GM18517 (cell line): ENCODE data around the gene LHPP.

ENCODE experiments used
- ATAC-seq: cut with Tn5 transposase; IDR thresholded peaks from one replicate; pipeline ENCODE4 v1.9.1; 2021; ENCODE audit warnings: mild to moderate bottlenecking, moderate library complexity; ENCODE audit not compliant: unreplicated experiment

The LHPP gene

DNA sequence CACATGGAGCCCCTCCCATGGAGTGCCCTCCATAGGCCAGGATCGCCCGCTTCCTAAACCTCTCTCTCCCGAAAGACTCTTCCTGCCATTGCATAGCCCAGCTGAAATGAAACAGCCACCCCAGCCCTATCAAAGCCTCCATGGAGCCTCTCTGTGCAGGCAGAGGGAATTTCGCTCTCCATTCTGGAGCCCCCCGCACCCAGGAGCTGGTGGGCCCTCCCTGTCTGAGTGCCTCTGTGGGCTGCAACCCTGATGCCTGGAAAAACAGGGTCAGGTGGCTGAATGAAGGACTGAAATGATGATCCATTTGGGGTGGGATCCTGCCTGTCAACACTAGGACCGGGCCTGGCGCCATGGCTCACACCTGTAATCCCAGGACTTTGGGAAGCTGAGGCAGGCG lies 176.1 kb downstream of the LHPP start:
- no peak for ATAC-seq

DNA sequence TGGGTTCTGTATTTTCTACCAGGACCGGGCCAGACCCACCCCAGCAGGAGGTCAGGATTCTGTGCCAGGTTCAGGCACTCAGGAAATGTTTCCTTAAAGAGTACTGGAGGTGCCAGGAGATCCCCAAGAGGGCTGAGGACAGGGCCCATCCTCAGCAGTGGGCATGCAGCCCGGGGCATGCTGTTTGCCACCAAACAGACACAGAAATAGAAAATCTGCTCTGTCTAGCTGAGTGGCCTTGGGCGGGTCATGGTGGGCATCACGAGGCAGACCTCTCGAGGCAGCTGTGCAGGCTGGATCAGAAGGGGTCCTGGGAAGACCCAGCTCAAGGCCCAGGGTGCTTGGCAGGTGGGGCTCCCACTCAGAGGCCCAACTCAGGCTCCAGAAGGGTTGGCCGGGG lies 177.6 kb downstream of the LHPP start:
- no peak for ATAC-seq

- no peak for ATAC-seq
Measured at GRCh38 chr10:124639646-124640045, 178.0 kb downstream of the LHPP start.

GRCh38 chr10:124640056-124640455 lies 178.4 kb downstream of the LHPP start:
- ATAC-seq: no peak

GRCh38 chr10:124640538-124641231 lies 179.1 kb downstream of the LHPP start:
- peak; percentile 47 for ATAC-seq

DNA sequence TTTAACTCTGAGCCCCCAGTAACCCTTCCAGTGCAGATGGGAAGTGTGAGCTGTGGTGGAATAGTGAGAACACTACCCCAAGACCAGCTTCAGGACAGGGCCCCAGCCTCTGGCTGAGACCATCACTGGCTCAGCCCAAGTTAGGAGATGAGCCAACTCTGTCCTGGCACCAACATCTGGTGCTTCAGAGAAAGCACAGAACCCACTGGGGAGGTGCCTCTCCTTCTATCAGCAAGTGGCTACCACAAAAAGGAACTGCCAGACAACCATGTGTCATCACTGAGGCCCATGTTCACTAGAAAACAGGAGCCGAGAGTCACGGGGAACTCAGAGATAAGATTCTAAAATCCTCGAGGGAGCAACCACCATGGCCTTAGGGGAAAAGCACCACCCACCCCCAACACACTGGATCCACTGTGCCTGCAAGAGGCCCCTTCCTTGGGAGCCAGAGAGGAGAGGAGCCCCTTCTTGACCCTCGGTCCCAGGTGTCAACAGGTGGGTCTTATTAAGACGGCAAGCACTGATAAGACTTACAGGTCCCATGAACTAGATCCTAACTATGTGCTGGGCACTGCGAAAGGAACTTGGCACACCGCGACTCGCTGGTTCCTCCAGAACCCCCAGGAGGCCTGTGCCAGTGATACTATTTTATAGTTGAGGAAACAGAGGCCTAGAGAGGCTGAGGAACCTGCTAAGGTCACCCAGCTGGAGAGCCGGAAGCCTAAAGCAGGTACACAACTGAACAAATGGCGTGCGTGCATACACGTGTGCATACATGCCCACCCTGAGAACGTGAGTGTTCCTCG lies 179.9 kb downstream of the LHPP start:
- peak; percentile 69 for ATAC-seq

DNA sequence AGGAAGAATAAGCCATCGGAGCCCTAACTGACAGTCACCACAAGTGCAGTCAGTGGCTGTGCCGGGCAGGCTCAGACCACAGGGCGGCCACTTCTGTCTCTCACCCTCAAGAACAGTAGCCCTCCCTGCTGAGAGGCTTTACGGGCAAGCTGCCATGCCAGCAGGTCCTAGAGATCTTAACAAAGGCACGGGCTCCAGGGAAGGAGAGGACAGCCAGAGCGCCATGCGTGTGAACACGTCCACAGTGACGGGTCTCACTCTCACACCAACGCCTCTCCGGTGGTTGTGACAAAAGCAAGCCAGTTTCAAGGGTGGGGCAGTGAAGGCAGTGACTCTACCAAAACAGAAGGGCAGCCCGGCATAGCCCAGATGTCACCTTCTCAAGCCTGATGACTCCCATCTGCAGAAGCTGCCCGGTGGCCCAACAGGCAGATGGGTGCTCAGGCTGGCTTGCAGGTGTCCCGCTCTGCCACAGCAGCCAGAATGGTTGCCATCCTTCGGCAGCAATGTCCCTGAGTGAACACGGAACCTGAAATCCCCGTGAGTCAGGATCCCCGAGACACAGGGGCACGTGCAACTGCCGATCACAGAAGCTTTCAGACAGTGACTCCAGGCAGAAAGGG lies 180.6 kb downstream of the LHPP start:
- ATAC-seq: no peak

DNA sequence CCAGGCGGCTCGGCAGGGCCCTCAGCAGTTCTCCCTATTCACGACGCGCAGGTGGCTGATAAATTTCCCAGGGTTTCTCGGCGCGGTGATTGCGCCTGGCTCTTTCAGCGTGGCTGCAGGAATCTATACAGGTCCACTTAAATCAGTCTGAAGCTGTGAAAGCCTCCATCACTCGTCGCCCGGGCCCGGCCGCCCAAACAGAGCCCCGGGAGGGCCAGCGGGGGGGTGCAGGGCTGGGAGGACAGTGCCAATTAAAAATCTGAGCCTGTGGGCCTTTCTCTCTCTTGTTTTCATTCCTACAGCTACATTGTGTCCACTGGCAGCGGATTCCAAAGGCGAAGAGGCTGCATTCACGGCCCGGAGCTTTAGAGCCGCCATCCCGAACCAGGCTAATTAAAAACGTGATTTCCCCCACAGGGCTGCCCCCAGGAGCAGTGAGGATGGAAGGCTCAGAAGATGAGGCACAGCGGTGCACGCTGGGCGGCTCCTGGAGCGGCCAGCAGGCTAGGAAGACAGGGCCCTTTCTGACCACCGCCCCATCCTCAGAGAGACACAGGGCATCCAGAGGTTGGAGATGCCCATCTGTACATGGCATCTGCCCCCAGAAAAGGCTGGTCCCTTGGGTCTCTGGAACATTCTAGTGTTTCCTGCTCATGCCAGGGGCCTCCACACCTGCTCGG lies 181.8 kb downstream of the LHPP start:
- ATAC-seq: no peak

- no peak for ATAC-seq
Measured at GRCh38 chr10:124644236-124644635, 182.6 kb downstream of the LHPP start.

GRCh38 chr10:124644771-124645415 lies 183.3 kb downstream of the LHPP start:
- ATAC-seq: no peak

GRCh38 chr10:124645467-124646095 lies 184.0 kb downstream of the LHPP start:
- no peak for ATAC-seq

DNA sequence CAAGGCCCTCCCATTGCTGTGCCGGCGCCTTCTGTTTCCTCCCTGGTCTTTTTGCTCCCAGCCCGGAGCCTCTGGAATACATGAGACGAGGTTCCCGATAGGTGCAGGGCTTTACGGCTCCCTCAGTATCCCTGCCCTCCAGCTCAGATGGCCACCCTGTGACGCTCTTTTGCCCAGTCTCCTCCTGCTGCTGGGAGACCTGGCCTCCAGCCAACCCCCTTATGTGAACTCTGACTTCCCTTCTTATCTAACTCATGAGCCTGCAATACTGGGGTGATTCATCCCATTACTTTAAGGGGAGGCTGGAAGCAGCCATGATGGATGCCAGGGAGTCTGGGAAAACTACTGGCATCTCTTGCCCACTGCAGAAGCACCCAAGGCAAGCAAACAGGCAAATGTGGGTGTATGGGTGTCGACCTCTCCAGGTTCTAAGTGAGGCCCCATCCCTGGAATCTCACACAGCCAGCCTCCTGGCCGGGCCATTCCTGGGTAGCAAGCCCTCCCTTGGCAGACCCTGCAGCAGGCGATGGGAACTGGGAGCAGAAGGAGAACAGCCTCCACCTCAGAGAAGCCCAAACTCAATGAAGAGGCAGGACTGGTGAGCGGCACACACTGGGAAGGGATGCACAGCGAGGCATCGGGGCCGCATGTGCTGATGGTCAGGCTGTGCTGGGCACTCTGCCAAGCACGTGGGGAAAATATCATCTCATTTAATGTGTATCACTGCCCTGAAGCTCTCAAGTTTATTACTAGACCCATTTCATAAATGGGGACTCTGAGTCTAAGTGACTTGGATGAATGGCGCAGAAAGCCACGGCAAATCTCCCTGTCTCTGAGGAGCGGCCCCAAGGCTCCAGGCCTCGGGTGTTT lies 185.1 kb downstream of the LHPP start:
- ATAC-seq: no peak

DNA sequence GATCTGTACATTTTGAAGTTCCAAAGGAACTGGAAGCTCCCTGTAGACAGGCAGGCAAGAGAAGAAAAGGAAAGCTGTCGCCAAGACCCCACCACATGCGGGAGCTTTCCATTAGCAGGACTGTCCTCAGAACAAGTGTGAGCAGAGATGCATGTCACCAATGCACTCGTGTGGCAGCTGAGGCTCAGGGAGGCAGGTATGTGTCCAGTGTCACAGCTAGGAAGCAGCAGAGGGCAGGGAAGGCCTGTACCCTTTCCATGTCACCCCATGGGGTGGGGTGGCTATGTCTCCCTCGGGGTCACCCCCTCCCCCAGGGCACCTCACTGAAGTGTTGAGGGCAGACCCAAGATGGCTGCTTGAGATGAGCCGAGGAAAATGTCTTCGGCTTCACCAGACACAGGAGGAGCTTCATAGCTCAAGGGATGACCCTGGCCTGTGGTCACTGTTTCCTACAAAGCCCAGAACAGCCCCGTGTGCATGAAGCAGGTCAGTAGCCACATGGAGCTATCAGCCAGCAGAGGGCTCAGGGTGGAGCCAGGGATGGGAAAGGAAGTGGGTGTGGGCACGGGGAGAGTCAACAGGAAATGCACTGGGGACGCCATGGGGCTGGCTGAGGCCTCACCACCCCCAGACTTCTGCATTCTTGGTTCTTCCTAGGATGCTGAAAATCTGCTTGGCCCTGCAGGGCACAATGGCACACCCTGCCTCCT lies 186.0 kb downstream of the LHPP start:
- ATAC-seq: peak; percentile 67

GRCh38 chr10:124648131-124648475 lies 186.5 kb downstream of the LHPP start:
- ATAC-seq: no peak

DNA sequence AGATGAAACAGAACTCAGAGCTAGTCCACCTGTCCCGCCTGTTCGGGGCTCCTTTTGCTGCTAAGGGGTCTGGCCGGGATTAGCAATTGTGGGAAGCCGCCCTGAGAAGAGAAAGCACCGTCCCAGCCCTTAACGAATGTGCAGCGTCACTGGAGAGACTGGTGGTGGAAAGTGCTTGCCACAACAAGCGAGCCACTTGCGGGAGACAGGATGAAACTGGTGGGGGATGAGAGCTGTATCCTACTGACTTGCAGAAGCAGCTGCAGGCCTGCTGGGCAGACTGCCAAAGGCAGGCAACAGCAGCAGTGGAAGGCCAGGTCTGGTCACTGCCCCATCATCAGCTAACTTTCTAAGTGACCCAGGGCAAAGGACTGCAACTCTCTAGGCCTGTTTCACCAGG lies 187.1 kb downstream of the LHPP start:
- ATAC-seq: no peak

- ATAC-seq: no peak
Measured at GRCh38 chr10:124649214-124649613, 187.6 kb downstream of the LHPP start.

- ATAC-seq: no peak
Measured at GRCh38 chr10:124650263-124650662, 188.6 kb downstream of the LHPP start.

GRCh38 chr10:124650820-124651401 lies 189.3 kb downstream of the LHPP start:
- no peak for ATAC-seq
